OCI-LY3 (cell line): ENCODE data around the gene NECAB2.

Source experiments
- H2AFZ ChIP-seq: fragments of 200-600, 300-600 bp; shearing (Covaris generic); 2 replicates; pipeline ENCODE4 v1.6.0; 2014; ENCODE audit warnings: antibody characterized with exemption, low read depth, low read length
- H3K27ac ChIP-seq: fragments of 200-600, 300-600 bp; sonication (generic); 2 replicates; pipeline ENCODE4 v1.5.1; 2014; ENCODE audit warnings: mild to moderate bottlenecking, low read length, moderate library complexity, mixed read lengths
- H3K27me3 ChIP-seq: fragments of 200-600, 300-600 bp; sonication (generic); 2 replicates; pipeline ENCODE4 v1.6.1; 2014; ENCODE audit warnings: low read depth, low read length, mixed read lengths
- H3K36me3 ChIP-seq: fragments of 200-600, 300-600 bp; sonication (generic); replicated peaks from 2 replicates; pipeline ENCODE3; 2014; ENCODE audit warnings: low read depth, low read length, mixed read lengths
- H3K4me1 ChIP-seq: fragments of 300-600, 200-600 bp; sonication (generic); 2 replicates; pipeline ENCODE4 v1.6.1; 2014; ENCODE audit warnings: low read length, mixed read lengths
- H3K4me2 ChIP-seq: fragments of 200-600, 300-600 bp; sonication (generic); 2 replicates; pipeline ENCODE4 v1.6.1; 2014; ENCODE audit warnings: low read length, mixed read lengths
- H3K4me3 ChIP-seq: fragments of 300-600, 200-600 bp; sonication (generic); 2 replicates; pipeline ENCODE4 v1.5.1; 2014; ENCODE audit warnings: antibody characterized with exemption, mild to moderate bottlenecking, low read length, moderate library complexity
- H3K79me2 ChIP-seq: fragments of 300-600, 200-600 bp; shearing (Covaris generic); 2 replicates; pipeline ENCODE4 v1.6.1; 2014; ENCODE audit warnings: mild to moderate bottlenecking, low read length, mixed read lengths
- H3K9ac ChIP-seq: fragments of 300-600, 200-600 bp; shearing (Covaris generic); 2 replicates; pipeline ENCODE4 v1.6.0; 2014; ENCODE audit warnings: mild to moderate bottlenecking, low read length, moderate library complexity
- H3K9me3 ChIP-seq: fragments of 200-600, 300-600 bp; shearing (Covaris generic); 2 replicates; pipeline ENCODE4 v1.6.1; 2014; ENCODE audit warnings: low read length, mixed read lengths; ENCODE audit not compliant: insufficient read depth
- H4K20me1 ChIP-seq: fragments of 200-600, 300-600 bp; sonication (generic); 2 replicates; pipeline ENCODE4 v1.6.1; 2016; ENCODE audit warnings: low read length, mixed read lengths; ENCODE audit not compliant: insufficient read depth
- EZH2phosphoT487 ChIP-seq: fragments of 200-600 bp; shearing (Covaris generic); IDR thresholded peaks from 2 replicates; pipeline ENCODE4 v1.6.1; 2018; ENCODE audit warnings: antibody characterized with exemption, mixed run types, low read depth
- TF ChIP-seq, protein P1 (sequence below): fragments of 200-600, 300-600 bp; sonication (generic); IDR thresholded peaks from 2 replicates; pipeline ENCODE4 v1.5.1; 2014; ENCODE audit warnings: antibody characterized with exemption, low read length, low read depth

The NECAB2 gene

DNA sequence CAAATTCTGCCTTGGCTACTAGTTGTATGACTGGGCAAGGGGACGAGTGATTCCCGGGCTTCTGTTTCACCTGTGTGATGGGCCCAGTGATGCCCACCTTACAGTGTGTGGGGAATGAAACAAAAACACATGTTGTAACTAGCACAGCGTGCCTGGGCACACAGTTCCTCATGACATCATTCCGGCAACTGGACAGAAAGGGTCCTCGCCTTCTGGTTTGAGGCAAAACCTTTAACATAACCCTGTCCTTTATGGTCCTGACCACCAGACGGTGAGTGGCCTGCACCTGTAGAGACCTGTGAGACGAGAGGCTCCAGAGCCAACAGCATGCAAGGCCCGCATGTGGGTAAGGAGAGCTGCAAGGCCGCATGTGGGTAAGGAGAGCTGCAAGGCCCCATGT is 82.3 kb downstream of the NECAB2 start:
- no peak overlapping the region for H3K27ac ChIP-seq
- TF ChIP-seq EZH2phosphoT487, result no peak
- TF ChIP-seq, protein P1, sequence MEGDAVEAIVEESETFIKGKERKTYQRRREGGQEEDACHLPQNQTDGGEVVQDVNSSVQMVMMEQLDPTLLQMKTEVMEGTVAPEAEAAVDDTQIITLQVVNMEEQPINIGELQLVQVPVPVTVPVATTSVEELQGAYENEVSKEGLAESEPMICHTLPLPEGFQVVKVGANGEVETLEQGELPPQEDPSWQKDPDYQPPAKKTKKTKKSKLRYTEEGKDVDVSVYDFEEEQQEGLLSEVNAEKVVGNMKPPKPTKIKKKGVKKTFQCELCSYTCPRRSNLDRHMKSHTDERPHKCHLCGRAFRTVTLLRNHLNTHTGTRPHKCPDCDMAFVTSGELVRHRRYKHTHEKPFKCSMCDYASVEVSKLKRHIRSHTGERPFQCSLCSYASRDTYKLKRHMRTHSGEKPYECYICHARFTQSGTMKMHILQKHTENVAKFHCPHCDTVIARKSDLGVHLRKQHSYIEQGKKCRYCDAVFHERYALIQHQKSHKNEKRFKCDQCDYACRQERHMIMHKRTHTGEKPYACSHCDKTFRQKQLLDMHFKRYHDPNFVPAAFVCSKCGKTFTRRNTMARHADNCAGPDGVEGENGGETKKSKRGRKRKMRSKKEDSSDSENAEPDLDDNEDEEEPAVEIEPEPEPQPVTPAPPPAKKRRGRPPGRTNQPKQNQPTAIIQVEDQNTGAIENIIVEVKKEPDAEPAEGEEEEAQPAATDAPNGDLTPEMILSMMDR, result no peak
- H3K9me3 ChIP-seq, result no peaks in the 10 kb centered on the region
- no peaks in the 10 kb centered on the region for H3K4me1 ChIP-seq
- H3K79me2 ChIP-seq, result no peaks in the 10 kb centered on the region
- no peaks in the 10 kb centered on the region for H4K20me1 ChIP-seq
- H3K36me3 ChIP-seq, result peaks cover 8% of the 10 kb centered on the region
- no peak overlapping the region for H3K4me2 ChIP-seq
- no peak overlapping the region for H2AFZ ChIP-seq
- no peak overlapping the region for H3K4me3 ChIP-seq
- H3K27me3 ChIP-seq, result no peaks in the 10 kb centered on the region
- H3K9ac ChIP-seq, result no peak overlapping the region

DNA sequence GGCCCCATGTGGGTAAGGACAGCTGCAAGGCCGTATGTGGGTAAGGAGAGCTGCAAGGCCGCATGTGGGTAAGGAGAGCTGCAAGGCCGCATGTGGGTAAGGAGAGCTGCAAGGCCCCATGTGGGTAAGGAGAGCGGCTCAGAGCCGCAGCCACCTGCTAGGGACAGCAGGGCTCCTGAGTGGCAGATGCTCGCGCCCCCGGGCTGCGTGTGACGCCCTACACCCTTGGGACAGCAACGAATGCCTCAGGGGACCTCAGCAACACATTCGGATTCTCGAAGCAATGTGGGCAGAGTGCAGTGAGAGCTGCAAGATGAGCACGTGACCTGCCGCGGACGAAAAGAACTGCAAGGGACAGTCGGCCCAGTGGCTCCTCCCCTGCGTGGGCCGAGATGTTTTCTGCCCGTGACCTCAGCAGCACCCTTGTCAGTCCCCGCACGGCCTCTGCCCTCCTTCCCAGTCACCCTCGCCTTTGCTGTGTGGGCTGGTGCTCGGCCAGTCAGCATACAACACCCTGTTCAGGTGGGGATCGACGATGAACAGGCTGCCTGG is 84.1 kb downstream of the NECAB2 start:
- no peak overlapping the region for H2AFZ ChIP-seq
- no peak for TF ChIP-seq EZH2phosphoT487
- TF ChIP-seq, protein P1, result no peak
- H3K27me3 ChIP-seq, result no peaks in the 10 kb centered on the region
- H3K4me2 ChIP-seq, result no peak overlapping the region
- peaks cover 9% of the 10 kb centered on the region for H3K36me3 ChIP-seq
- no peak overlapping the region for H3K9ac ChIP-seq
- H3K4me1 ChIP-seq, result no peaks in the 10 kb centered on the region
- no peak overlapping the region for H3K27ac ChIP-seq
- H3K4me3 ChIP-seq, result no peak overlapping the region
- H3K9me3 ChIP-seq, result no peaks in the 10 kb centered on the region
- H4K20me1 ChIP-seq, result no peaks in the 10 kb centered on the region
- no peaks in the 10 kb centered on the region for H3K79me2 ChIP-seq
